Gastroesophageal sphincter (tissue), 4 donors: Measurements from ENCODE around the gene UMODL1. TPM values are rescaled to one million over a fixed set of nuclear protein-coding genes. Genes with fewer than 3 reads are reported as not detected.

Experiments used
- ATAC-seq: fragments of 150-250 bp; one replicate; pipeline ENCODE4 v1.9.1; 2016; ENCODE audit warnings: mild to moderate bottlenecking, moderate library complexity
- H3K27ac ChIP-seq, 4 donors: fragments of 200-600 bp; sonication (generic) in 3 of 4; 1 replicate in 3 of 4; 2 replicates in 1 of 4; pipeline ENCODE4 v1.5.1; 2016 to 2019
- H3K27me3 ChIP-seq: fragments of 200-600 bp; sonication (generic); one replicate; pipeline ENCODE4 v1.5.1; 2019
- H3K36me3 ChIP-seq, 2 donors: fragments of 200-600 bp; sonication (generic); one replicate each; pipeline ENCODE4 v1.5.1; 2019; ENCODE audit warnings: control low read depth in 1 of 2
- H3K4me1 ChIP-seq, 3 donors: fragments of 200-600 bp; sonication (generic); 1 replicate in 2 of 3; 2 replicates in 1 of 3; pipeline ENCODE4 v1.5.1; 2016 to 2019; ENCODE audit warnings: control low read depth in 2 of 3
- H3K4me3 ChIP-seq, 2 donors: fragments of 200-600 bp; sonication (generic); one replicate each; pipeline ENCODE4 v1.5.1; 2019; ENCODE audit warnings: mild to moderate bottlenecking in 1 of 2, moderate library complexity in 1 of 2
- H3K9me3 ChIP-seq, 3 donors: fragments of 200-600 bp; sonication (generic); one replicate each; pipeline ENCODE4 v1.5.1; 2017 to 2019; ENCODE audit warnings: control low read depth in 2 of 3
- CTCF ChIP-seq, 4 experiments: fragments of 200-600 bp in 2 of 4; fragments of 450-650 bp in 2 of 4; sonication (generic) in 1 of 4; IDR thresholded peaks; one replicate each; pipeline ENCODE4 v1.5.1; 2017 to 2019; ENCODE audit warnings: antibody characterized with exemption in 4 of 4, mild to moderate bottlenecking in 2 of 4, moderate library complexity in 2 of 4
- EP300 ChIP-seq: sonication (generic); formaldehyde crosslinking; IDR thresholded peaks from one replicate; pipeline ENCODE4 v1.6.1; 2017; ENCODE audit warnings: antibody characterized with exemption, mild to moderate bottlenecking
- POLR2A ChIP-seq, 2 donors: fragments of 450-650 bp; IDR thresholded peaks; one replicate each; pipeline ENCODE4 v1.6.1; 2017; ENCODE audit warnings: antibody characterized with exemption in 2 of 2, mild to moderate bottlenecking in 2 of 2, moderate library complexity in 1 of 2
- POLR2AphosphoS5 ChIP-seq: sonication (generic); formaldehyde crosslinking; IDR thresholded peaks from one replicate; pipeline ENCODE4 v1.6.1; 2017; ENCODE audit warnings: antibody characterized with exemption
- WGBS, 2 donors: methylation state at CpG; one replicate each; pipeline ENCODE4 v1.1.5; 2018; ENCODE audit warnings: low coverage in 1 of 2; 5-methylcytosine and 5-hydroxymethylcytosine counted together
- total RNA-seq, 4 donors: library from RNA; depleted of rRNA; stranded (reverse); fragments of >200 nt; gene quantifications; one replicate each; pipeline ENCODE4 v1.1.0, GENCODE V29; 2016

UMODL1 gene
- total RNA-seq, 4 donors from 2014 or later, result not detected

GRCh38 chr21:42151948-42152220 is 80.8 kb downstream of the UMODL1 start:
- Histone ChIP-seq H3K4me3 (no peak overlapping the region), H3K9me3 (no peaks in the 10 kb centered on the region), H3K36me3 (no peaks in the 10 kb centered on the region), H3K4me1 (peaks cover 0 to 3% (median 0%) of the 10 kb centered on the region in 3 donors), H3K27me3 (peaks cover 20% of the 10 kb centered on the region), H3K27ac (no peak overlapping the region)
- TF ChIP-seq POLR2AphosphoS5 (no peak), EP300 (no peak), CTCF (IDR thresholded peaks at IDR 0.05) (no peak), POLR2A (IDR thresholded peaks at IDR 0.05) (no peak)
- no peak for ATAC-seq

DNA sequence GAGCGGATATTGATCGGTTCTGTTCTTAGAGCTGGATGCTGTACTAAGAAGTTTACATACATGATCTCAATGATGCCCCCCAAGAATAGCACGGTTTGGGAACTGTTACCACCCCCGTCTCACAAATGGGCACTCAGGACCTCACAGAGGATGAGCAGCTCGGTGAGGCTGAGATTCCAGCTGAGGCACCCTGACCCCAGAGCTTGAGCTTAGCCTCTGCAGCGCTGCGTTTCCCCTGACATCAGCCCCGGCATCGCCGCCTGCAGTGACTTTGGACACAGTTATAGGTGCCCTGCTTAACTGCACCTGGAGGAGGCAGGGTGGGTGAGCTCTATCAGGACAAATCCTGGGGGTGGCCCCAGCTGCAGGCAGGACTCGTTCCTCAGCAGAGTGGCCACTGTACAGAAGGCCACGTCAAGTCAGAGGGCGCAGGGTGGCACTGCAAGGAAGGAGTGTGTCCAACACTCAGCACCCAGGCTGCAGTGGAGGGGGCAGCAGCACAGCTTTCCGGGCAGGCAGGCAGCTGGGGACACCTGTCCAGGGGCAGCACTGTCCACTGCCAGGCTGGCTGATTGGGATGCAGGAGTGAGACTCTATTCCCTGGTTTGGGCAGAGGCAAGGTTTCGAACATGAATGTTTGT is 82.0 kb downstream of the UMODL1 start:
- no peak for ATAC-seq
- no peaks in the 10 kb centered on the region for H3K36me3 ChIP-seq

DNA sequence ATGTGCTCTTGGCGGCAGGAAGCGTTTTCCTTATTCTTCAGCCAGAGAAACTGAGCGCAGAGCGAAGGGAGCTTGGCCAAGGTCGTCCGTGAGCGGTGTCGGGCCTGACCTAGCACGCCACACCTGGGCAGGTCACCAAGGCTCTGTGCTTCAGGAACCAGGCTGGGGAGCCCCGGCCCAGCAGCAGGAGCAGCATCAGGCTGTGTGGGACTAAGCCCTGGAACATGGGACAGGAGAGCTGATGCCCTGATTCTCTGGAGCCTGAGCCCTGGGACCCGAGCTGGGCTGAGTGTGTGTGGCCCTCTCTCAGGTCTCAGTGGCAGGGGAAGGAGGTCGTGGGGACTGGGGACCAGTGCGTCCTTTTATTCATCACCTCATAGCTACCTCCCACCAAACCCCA is 82.6 kb downstream of the UMODL1 start:
- H3K4me1 ChIP-seq, result peaks cover 0 to 6% (median 0%) of the 10 kb centered on the region in 3 donors
- H3K27ac ChIP-seq, result no peak overlapping the region
- ATAC-seq, result no peak
- H3K4me3 ChIP-seq, result no peak overlapping the region
- 77 to 100% methylated on average over 1 to 4 of the region's 13 CpGs for WGBS, 2 donors
- peaks cover 31% of the 10 kb centered on the region for H3K27me3 ChIP-seq
- TF ChIP-seq CTCF (IDR thresholded peaks at IDR 0.05) (no peak), EP300 (no peak), POLR2AphosphoS5 (no peak)
- H3K36me3 ChIP-seq, result no peaks in the 10 kb centered on the region
- no peaks in the 10 kb centered on the region for H3K9me3 ChIP-seq

More for the DNA sequence above, 82.0 kb downstream of the UMODL1 start:
- H3K27ac ChIP-seq, result no peak overlapping the region
- no peaks in the 10 kb centered on the region for H3K9me3 ChIP-seq
- 100% methylated on average over 4 of the region's 15 CpGs; no CpG with 5 or more reads in 1 of the 2 donors for WGBS, 2 donors
- peaks cover 31% of the 10 kb centered on the region for H3K27me3 ChIP-seq
- no peak overlapping the region for H3K4me3 ChIP-seq
- TF ChIP-seq EP300, result no peak
- no peak for TF ChIP-seq POLR2A (IDR thresholded peaks at IDR 0.05)
- TF ChIP-seq POLR2AphosphoS5, result no peak
- TF ChIP-seq CTCF (IDR thresholded peaks at IDR 0.05), result no peak
- H3K4me1 ChIP-seq, result peaks cover 0 to 6% (median 0%) of the 10 kb centered on the region in 3 donors

DNA sequence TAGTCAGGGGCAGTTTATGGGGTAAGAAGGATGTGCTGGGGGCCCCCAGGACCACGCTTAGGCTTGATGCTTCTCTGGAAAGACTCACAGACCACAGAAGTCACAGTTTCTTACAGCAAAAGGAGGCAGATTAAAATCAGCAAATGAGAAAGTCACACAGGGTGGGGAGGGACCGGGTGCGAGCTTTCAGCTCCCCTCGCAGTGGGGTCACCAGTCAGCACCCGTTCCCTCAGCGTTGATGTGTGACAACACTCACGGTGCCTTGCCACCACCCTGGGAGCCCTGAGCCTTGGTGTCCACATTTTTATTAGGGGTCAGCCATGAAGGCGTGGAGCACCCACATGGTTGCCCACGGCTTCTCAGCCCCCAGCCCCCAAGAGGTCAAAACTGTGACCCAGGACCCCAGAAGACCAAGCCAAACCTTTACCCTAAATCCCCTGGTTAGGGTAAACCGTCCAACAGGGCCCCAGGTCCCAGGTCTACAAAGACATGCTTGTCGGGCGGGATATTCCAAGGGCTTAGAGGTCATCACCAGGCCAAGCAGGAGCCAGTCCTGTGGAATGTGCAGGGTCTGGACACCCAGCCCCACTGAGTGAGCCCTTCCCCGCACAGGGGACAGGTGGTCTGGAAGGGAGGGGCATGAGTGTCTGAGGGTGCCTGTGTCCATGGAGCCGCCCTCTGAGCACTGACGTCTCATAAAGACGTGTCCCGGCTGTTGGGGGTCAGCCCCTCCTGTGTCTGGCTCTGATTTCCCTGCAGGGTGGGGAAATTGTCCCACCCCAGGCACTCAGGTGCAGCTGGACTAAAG is 83.3 kb downstream of the UMODL1 start:
- no peaks in the 10 kb centered on the region for H3K9me3 ChIP-seq
- no peak for ATAC-seq
- H3K27ac ChIP-seq, result no peak overlapping the region
- TF ChIP-seq EP300 (no peak), POLR2A (IDR thresholded peaks at IDR 0.05) (no peak)
- peaks cover 31% of the 10 kb centered on the region for H3K27me3 ChIP-seq
- H3K4me3 ChIP-seq, result no peak overlapping the region
- 80 to 89% methylated on average over 2 to 8 of the region's 17 CpGs for WGBS, 2 donors
- H3K36me3 ChIP-seq, result no peaks in the 10 kb centered on the region
- peaks cover 0 to 6% (median 0%) of the 10 kb centered on the region in 3 donors for H3K4me1 ChIP-seq

DNA sequence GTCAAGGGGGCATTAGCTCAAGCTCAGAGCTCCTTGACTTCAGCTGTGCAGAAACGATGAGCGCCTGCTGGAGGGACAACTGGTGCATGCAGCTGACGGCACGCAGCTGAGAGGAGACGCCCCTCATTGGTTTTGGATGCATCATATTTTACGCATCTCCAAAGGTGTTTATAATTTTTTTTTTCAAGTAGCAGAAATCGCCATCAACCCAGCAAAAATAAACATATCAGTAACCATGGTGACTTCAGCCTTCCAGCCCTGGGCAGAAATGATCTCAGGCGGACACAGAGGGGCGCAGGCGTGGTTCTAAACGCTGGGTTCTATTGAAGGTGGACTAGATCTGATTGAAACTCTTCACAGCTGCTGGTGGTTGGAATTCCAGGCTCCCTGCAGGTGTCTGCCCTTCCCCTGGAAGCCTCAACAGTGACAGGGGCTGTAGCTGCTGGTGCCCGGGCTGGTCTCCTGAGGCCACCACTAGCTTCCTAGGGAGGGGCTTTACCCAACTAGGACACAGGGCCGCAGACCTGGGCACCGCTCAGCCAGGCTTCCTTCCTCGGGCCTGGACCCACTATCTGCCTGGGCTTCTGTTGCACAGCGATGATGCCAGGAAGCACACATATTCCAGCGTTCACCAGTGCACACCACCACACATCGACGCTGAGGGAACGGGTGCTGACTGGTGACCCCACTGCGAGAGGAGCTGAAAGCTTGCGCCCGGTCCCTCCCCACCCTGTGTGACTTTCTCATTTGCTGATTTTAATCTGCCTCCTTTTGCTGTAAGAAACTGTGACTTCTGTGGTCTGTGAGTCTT is 84.1 kb downstream of the UMODL1 start:
- no peak overlapping the region for H3K4me3 ChIP-seq
- peaks cover 0 to 6% (median 0%) of the 10 kb centered on the region in 3 donors for H3K4me1 ChIP-seq
- H3K27ac ChIP-seq, result no peak overlapping the region
- ATAC-seq, result no peak
- H3K9me3 ChIP-seq, result no peaks in the 10 kb centered on the region
- peaks cover 31% of the 10 kb centered on the region for H3K27me3 ChIP-seq
- no peaks in the 10 kb centered on the region for H3K36me3 ChIP-seq
- TF ChIP-seq POLR2AphosphoS5 (no peak), CTCF (IDR thresholded peaks at IDR 0.05) (no peak), EP300 (no peak), POLR2A (IDR thresholded peaks at IDR 0.05) (no peak)
- WGBS, 2 donors, result 57 to 78% methylated on average over 9 to 11 of the region's 23 CpGs
